HG03025 (cell line): Measurements from ENCODE around the gene RASSF9.

Source experiments
- ATAC-seq: cut with Tn5 transposase; IDR thresholded peaks from one replicate; pipeline ENCODE4 v1.9.1; 2021; ENCODE audit warnings: mild to moderate bottlenecking, moderate library complexity; ENCODE audit not compliant: unreplicated experiment, low FRiP score

RASSF9 gene

GRCh38 chr12:85759091-85759490, 77.1 kb downstream of the RASSF9 start:
- no peak for ATAC-seq

- ATAC-seq = no peak
These were observed 80.4 kb downstream of the RASSF9 start for GRCh38 chr12:85755760-85756159.
